ENCODE measurements around the gene UGT1A6.

Gene UGT1A6

DNA sequence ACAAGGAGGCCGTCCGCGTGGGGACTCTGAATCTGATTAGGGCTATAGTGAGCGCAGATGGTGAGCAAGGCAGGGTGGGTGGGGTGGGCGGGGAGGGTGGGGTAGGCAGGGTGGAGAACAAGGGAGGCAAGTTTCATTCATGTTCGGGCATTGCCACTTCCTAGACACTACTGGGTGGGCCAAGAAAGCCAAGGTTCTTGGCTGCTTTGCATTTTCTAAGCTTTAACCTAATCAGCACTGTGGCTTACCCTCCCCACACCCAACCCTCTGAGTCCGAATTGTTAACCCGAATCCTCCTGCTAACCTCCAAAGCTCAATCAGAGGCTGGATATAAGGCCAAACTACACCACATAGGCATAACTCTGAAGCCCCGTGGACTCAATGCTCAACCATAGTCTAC lies 103.6 kb downstream of the UGT1A6 start:
- TF ChIP-seq, protein P1, sequence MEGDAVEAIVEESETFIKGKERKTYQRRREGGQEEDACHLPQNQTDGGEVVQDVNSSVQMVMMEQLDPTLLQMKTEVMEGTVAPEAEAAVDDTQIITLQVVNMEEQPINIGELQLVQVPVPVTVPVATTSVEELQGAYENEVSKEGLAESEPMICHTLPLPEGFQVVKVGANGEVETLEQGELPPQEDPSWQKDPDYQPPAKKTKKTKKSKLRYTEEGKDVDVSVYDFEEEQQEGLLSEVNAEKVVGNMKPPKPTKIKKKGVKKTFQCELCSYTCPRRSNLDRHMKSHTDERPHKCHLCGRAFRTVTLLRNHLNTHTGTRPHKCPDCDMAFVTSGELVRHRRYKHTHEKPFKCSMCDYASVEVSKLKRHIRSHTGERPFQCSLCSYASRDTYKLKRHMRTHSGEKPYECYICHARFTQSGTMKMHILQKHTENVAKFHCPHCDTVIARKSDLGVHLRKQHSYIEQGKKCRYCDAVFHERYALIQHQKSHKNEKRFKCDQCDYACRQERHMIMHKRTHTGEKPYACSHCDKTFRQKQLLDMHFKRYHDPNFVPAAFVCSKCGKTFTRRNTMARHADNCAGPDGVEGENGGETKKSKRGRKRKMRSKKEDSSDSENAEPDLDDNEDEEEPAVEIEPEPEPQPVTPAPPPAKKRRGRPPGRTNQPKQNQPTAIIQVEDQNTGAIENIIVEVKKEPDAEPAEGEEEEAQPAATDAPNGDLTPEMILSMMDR (IDR thresholded peaks at IDR 0.05; ENCODE audit: low read depth, low read length, missing control alignments), result no peak
- no peak for DNase-seq (ENCODE audit: low read depth)
- no peak overlapping the region for H3K4me3 ChIP-seq (ENCODE audit: low read depth, low read length)
- in situ Hi-C loops (cut with HindIII; ENCODE audit: low sequenced_read_pairs), result no loop called here

DNA sequence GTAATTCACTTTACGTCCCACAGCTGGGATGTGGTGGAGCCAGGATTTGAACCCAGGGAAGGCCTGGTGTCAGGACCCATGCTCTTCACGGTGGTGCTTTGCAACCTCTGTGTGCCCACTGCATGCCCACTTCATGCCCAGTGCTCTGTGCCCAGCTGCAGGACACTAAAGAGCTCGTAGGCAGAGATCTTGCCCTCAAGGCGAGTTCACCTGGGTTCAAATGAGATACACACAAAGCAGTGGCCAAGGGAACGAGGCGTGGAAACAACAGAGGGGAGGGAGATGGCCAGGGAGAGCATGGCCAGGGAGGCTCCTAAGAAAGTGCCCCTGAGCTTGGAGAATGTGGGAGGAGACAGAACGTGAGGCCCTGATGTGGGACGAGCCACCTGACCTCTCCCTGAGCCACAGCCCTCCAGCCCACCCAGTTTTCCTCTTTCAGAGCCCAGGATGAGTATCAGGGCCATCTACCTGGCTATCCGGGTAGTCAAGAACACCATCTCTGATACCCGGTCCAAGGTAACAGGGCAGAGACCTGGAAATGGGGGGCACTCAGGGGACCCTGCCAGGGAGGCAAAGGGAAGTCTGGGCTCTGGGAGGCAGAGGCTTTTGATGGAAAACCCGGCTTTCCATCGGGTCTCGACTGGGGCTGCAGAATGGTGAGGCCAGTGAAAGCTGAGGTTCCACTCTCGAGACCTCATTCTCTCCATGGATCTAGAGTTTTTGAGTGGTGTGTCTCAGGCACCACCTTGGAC lies 105.8 kb downstream of the UGT1A6 start:
- in situ Hi-C loops (cut with HindIII; ENCODE audit: low sequenced_read_pairs), result no loop called here
- TF ChIP-seq, protein P1 (IDR thresholded peaks at IDR 0.05; ENCODE audit: low read depth, low read length, missing control alignments), result no peak
- no peak overlapping the region for H3K4me3 ChIP-seq (ENCODE audit: low read depth, low read length)
- no peak for DNase-seq (ENCODE audit: low read depth)

DNA sequence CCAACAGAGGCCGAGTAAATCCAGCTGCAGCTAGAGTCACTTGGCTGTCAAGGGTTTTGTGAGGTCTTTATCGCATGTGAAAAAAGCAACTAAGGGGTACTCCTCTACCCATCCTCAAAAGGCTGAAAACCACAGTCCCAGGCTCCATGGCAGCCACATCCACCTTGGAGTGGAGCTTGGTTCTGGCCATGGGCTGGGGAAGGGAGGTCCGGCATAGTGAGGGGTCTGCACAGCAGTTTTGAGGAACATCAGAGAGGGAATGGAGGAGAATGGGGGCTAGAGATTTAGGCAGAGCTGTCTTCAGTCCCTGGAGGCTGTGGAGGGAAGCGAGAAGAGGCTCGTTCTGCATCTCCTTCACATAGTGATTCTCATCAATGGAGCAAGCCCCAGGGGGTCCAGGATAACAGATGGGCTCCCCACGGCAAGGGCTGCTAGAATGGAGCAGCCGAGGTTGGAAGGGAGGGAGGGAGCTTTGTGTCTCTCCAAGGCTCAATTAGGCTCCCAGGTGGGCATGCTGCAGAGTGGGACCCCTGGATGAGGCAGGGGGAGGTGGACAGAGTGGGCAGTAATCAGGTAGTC lies 106.5 kb downstream of the UGT1A6 start:
- in situ Hi-C loops (cut with HindIII; ENCODE audit: low sequenced_read_pairs), result no loop called here
- TF ChIP-seq, protein P1 (IDR thresholded peaks at IDR 0.05; ENCODE audit: low read depth, low read length, missing control alignments), result no peak
- no peak overlapping the region for H3K4me3 ChIP-seq (ENCODE audit: low read depth, low read length)
- no peak for DNase-seq (ENCODE audit: low read depth)

DNA sequence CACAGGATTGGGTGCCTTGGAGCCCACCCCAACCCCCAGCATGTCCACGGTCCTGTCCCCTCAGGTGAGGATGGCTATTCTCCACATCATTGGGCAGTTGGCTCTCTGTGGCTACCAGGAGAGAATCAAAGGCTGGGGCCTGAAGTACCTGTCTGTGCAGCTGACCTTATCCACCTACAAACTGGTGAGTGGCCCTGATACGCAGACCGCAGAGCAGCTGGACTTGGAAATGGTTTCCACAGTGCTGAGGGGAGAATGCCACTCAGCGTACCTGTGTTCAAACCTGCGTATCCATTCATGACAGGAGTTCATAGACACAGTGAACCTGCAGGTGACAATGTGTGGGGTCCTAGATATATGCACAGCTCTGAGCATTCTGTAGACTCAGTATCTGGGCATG lies 107.0 kb downstream of the UGT1A6 start:
- DNase-seq (ENCODE audit: low read depth), result no peak
- in situ Hi-C loops (cut with HindIII; ENCODE audit: low sequenced_read_pairs), result no loop called here
- no peak overlapping the region for H3K4me3 ChIP-seq (ENCODE audit: low read depth, low read length)
- TF ChIP-seq, protein P1 (IDR thresholded peaks at IDR 0.05; ENCODE audit: low read depth, low read length, missing control alignments), result no peak

DNA sequence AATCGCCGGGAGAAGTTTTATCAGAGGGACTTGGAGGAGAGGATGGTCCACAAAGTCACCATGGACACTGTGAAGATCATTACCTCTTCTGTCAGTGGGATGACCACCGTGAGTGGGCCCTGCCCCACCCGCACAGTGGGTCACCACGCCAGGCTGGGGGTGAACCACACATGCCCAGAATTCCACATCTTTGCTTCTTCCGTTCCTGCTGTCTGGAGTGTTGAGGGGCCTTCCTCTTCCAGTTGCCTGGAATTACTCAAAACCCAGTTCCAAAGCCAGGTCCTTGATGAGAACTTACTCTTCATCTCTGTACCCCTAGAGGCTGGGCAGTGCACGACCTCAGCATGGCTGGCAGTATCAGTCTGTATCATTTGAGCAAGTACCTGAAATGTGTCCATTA lies 107.5 kb downstream of the UGT1A6 start:
- H3K4me3 ChIP-seq (ENCODE audit: low read depth, low read length), result no peak overlapping the region
- no peak for DNase-seq (ENCODE audit: low read depth)
- TF ChIP-seq, protein P1 (IDR thresholded peaks at IDR 0.05; ENCODE audit: low read depth, low read length, missing control alignments), result no peak
- in situ Hi-C loops (cut with HindIII; ENCODE audit: low sequenced_read_pairs), result no loop called here

DNA sequence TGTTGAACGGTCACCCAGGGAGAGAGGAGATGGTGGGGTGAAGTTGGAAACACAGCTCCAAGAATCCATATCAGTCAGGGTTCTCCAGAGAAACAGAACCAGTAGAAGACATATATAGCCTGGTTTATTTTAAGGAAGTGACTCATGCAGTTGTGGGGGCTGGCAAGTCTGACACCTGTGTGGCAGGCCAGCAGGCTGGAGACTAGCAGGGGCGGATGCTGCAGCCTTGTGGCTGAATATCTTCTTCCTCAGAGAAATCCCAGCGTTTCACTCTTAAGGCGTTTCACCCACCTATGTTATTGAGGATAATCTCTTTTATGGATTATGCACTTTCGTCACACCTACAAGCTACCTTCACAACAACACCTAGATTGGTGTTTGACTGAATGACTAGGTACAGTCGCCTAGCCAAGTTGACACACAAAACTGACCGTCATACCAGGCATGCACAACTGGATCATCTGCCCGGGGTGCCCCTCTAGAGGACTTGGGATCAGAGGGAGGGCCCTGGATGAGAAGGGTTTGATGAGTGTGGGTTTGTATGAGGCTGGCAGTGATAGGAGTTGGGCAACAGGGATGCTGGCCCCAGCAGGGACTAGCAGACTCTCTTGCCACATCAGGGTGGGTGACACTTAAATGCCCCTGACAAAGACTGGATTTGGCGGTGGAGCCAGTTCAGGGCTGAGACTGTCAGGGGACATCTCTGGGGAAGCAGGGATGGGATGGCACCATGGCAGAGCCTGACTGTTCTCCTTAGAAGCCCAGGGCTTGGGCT lies 108.9 kb downstream of the UGT1A6 start:
- DNase-seq (ENCODE audit: low read depth), result no peak
- TF ChIP-seq, protein P1 (IDR thresholded peaks at IDR 0.05; ENCODE audit: low read depth, low read length, missing control alignments), result no peak

More for the DNA sequence above, 108.9 kb downstream of the UGT1A6 start:
- in situ Hi-C loops (cut with HindIII; ENCODE audit: low sequenced_read_pairs), result no loop called here
- no peak overlapping the region for H3K4me3 ChIP-seq (ENCODE audit: low read depth, low read length)

Data from astrocyte of the cerebellum (primary cell).